Stimulated activated CD4-positive, alpha-beta T cell treated with anti-CD3 and anti-CD28 coated beads, Interleukin-4, amount 100 ng/mL, for 48 hours (primary cell): Measurements from ENCODE around the gene RPS6KL1.

Experiments
- DNase-seq, 2 donors: peaks; one replicate each; pipeline ENCODE4 v3.0.0-alpha.2; 2020; ENCODE audit warnings: low read depth in 2 of 2

RPS6KL1 gene

GRCh38 chr14:74859757-74860552, 63.1 kb downstream of the RPS6KL1 start:
- DNase-seq: no peak

GRCh38 chr14:74858022-74858421, 65.0 kb downstream of the RPS6KL1 start:
- no peak for DNase-seq

- no peak for DNase-seq
Observed at GRCh38 chr14:74856366-74856765, 66.7 kb downstream of the RPS6KL1 start.

GRCh38 chr14:74855945-74856344, 67.1 kb downstream of the RPS6KL1 start:
- DNase-seq: no peak

- no peak for DNase-seq
Observed at GRCh38 chr14:74855021-74855420, 68.0 kb downstream of the RPS6KL1 start.
